ENCODE data around the gene P2RY12. TPM values are rescaled to one million over a fixed set of nuclear protein-coding genes. Genes with fewer than 3 reads are reported as not detected.
"Not testable (repeated sequence)": the region's sequence is repeated elsewhere in the genome, so short reads cannot be mapped to it uniquely, and the experiment has no call there.

Gene P2RY12
- total RNA-seq, 1 experiment from 2014 or later: not detected

DNA sequence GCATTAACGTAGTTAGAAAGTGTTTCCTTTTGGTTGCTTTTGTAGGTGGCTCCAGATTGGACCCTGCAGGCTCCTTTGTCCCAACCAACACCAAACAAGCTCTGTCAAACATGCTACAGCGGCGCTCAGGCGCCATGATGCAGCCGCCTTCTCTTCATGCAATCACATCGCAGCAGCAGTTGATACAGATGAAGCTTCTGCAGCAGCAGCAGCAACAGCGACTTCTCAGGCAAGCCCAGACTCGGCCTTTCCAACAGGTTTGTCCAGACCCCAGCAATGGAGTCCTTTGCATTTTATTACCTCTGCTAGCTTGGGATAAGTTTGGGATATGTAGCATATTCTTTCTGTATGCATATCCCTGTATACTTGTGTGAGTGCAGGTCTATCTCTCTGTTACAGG is 10.1 kb upstream of the P2RY12 start:
- DNase-seq (ENCODE audit: low spot score): no peak

GRCh38 chr3:151393941-151394340 is 9.4 kb upstream of the P2RY12 start:
- in situ Hi-C loops (cut with HindIII; ENCODE audit: low sequenced_read_pairs): no loop called here
- DNase-seq (ENCODE audit: low spot score): no peak

More for the DNA sequence above, 10.1 kb upstream of the P2RY12 start:
- in situ Hi-C loops (cut with HindIII; ENCODE audit: low sequenced_read_pairs): no loop called here

DNA sequence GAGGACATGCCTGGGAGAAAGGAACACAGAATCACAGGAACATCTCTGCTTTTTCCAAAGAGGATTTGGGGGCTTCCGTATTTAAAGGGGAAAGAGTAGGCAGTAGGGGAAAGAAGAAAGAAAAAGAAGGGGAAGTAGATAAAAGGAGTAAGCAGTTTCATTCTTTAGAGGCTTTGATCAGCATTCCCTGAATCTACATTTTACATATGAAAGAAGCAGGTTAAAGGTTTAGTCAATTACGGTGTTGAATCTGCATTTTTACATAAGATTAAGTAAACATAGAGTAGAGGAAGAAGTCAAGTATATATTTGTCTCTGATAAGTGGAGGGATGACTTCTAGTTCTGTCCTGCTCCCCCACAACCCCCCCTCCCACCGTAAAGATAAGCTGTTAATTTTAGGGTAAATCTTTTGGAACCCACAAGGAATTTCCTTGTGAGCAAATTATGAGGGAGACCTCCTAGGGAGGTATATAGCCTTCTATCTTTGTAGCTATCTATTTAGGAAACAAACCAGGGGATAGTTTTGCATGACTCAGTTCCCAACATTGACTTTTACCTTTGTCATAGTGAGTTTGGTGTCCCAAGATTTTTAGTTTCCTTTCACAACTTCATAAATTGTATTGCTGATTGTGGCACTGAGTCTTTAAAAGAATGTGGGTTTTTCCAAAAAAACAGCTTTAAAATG is 8.7 kb upstream of the P2RY12 start:
- in situ Hi-C loops (cut with HindIII; ENCODE audit: low sequenced_read_pairs): no loop called here
- no peak for DNase-seq (ENCODE audit: low spot score)

GRCh38 chr3:151392191-151392590 is 7.6 kb upstream of the P2RY12 start:
- DNase-seq (ENCODE audit: low spot score); in situ Hi-C loops (cut with HindIII; ENCODE audit: low sequenced_read_pairs): not testable (repeated sequence)

DNA sequence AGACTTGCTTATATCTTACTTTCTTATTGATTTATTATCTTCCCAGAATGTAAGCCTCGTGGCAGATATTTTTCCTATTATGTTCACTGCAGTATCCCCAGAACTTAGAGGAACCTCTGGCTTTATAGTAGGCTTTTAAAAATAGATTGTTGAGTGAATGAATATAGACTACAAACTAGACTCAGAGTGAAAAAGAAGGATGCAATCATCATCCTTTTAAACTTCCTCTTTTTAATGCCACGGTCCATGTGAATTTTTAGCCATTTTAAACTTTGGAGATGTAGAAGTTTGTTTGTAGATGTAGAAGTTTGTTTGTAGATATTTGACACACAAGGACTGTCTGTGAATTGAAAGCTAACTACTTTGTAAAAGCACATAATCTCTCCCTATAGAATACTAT is 7.2 kb upstream of the P2RY12 start:
- in situ Hi-C loops (cut with HindIII; ENCODE audit: low sequenced_read_pairs): no loop called here

GRCh38 chr3:151387842-151388241 is 3.3 kb upstream of the P2RY12 start:
- in situ Hi-C loops (cut with HindIII; ENCODE audit: low sequenced_read_pairs): no loop called here
- DNase-seq (ENCODE audit: low spot score): no peak

More for the DNA sequence above, 7.2 kb upstream of the P2RY12 start:
- DNase-seq (ENCODE audit: low spot score): no peak

DNA sequence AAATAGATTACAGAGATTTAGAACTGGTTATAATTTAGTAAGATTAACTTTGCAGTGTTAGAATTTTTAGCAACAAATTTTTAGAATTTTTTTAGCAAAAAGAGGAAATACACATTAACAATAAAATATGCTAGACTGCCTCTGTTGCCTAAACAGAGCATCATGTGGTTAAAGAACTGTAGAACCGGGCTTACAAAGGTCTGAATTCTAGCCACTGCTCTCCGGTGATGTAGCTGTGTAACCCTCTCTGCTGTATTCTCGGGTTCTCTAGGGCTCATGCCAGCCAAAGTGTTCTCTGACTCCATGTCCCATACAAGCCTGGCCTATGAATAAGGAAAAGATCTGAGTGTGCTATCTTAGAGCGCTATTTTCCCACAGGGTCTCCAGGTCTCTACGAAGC is 2.9 kb upstream of the P2RY12 start:
- DNase-seq (ENCODE audit: low spot score): no peak
- in situ Hi-C loops (cut with HindIII; ENCODE audit: low sequenced_read_pairs): no loop called here

- in situ Hi-C loops (cut with HindIII; ENCODE audit: low sequenced_read_pairs): no loop called here
- DNase-seq (ENCODE audit: low spot score): no peak
Measured at GRCh38 chr3:151386056-151386455, 1.5 kb upstream of the P2RY12 start.

DNA sequence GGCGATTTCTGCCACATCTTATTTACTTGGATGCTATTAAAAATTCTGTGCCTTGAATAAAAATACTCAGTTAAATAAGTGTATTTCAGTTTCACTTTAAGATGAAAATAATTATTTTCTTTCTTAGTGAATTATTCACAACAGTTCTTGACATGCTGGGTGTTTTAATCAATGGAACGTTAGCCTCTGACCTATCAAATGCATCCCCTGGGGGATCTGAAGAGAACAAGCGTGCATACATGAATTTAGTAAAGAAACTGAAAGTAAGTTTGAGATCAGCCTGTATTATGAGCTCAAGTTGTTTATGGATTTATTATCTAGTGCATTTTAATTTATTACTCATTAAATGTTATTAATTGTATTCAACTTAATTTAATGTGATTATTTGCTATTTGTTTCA is 597 bp downstream of the P2RY12 start:
- in situ Hi-C loops (cut with HindIII; ENCODE audit: low sequenced_read_pairs): no loop called here
- DNase-seq (ENCODE audit: low spot score): no peak

DNA sequence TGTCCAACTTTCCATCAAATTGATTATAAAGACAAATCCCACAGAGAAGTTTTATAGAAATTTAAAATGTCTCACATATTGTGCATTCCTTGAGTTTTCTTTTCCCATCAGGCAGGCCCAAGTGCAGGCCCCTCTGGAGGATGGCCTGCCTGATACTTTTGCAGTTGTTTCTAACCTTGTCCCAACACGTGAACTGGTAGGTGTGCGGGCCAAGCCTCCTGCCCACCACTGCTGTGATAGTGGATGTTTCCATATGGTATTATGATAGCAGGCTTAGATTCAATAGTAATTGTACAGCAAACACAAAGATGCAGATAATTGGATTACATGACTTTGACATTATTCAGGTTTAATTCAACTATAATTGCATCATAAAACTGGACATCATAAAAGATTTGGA is 1.4 kb downstream of the P2RY12 start:
- in situ Hi-C loops (cut with HindIII; ENCODE audit: low sequenced_read_pairs): no loop called here
- DNase-seq (ENCODE audit: low spot score): no peak

DNA sequence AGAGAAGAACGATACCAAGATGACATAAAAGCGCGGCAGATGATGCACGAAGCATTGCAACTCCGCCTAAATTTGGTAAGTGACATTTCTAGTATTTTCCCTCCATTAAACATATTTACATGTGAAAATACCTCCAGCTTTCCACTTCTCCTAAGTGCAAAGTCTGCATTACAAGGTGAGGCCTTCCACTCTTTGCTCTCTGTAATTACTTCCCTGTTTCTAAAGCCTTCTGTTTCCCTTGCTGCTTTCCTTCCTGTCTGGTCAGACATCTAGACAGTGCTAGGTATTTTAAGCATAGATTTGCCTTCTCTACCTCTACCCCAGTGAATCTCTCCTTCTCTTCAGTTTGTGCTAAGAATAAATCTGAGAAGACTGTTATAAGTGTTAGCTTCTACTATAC is 1.9 kb downstream of the P2RY12 start:
- no peak for DNase-seq (ENCODE audit: low spot score)
- in situ Hi-C loops (cut with HindIII; ENCODE audit: low sequenced_read_pairs): no loop called here

- DNase-seq (ENCODE audit: low spot score): no peak
- in situ Hi-C loops (cut with HindIII; ENCODE audit: low sequenced_read_pairs): no loop called here
Measured at GRCh38 chr3:151379083-151379734, 5.3 kb downstream of the P2RY12 start.

DNA sequence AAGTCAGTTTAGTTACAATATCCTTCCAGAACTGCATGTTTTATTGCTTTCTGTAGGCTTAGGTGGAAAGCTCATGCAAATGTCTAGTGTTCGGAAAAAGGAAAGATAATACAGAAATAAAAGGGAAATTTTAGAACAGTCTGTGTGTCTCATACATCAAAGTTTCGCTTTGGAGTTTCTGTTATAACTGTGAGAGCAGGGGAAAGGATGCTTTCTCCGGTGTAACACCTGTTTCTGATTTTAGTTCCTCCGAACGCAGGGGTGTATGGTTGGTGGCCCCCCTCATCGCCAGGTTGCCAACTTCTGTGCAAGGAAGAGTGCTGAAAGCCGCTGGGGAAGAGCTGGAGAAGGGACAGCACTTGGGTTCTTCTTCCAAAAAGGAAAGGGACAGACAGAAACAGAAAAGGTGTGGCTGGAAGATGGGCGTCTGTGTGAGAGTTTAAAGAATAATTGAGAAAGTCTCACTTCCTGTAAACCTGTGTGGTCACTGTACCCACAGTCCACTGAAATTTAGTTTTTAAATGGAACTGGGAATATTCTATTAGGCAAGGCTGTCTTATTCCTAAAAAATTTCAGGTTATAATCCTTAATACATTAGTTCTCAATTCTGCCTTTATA is 6.7 kb downstream of the P2RY12 start:
- in situ Hi-C loops (cut with HindIII; ENCODE audit: low sequenced_read_pairs): no loop called here
- DNase-seq (ENCODE audit: low spot score): no peak

- DNase-seq (ENCODE audit: low spot score): no peak
- in situ Hi-C loops (cut with HindIII; ENCODE audit: low sequenced_read_pairs): no loop called here
Measured at GRCh38 chr3:151372063-151372820, 12.3 kb downstream of the P2RY12 start.

DNA sequence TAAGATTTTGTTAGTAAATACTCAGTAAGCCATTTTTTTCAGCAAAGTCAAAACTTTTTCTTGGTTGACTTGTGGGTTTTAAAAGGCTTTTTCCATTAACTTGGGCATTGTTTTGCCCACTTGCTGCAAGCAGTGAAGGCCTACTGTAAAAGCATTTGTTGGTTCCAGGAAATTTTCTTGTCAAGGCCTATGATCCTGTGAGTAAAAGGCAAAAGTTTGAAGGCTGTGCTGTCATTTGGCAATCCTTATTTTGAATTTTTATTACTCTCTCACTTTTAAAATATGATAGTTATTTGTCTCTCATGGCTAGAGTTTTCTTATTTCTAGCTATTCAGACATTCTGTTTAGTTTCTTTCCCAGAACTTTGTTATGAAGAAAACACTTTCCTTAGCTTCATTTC is 13.0 kb downstream of the P2RY12 start:
- in situ Hi-C loops (cut with HindIII; ENCODE audit: low sequenced_read_pairs): no loop called here
- no peak for DNase-seq (ENCODE audit: low spot score)

DNA sequence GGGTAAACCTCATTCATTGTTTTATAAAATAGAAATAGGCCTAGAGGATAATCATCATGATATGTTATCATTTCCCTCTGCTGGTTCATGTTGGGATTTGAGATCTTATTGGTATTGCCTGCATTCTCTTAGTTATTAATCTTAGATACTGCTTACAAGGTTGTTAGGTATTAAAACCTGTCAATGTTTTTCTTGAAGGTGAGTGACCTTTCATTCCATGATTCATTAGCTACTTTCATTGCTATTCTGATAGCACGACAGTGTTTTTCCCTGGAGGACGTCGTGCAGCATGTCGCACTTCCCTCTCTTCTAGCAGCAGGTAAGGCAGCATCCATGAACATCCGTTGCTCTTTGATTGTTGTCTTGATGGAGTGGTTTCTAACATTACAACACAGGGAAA is 17.1 kb downstream of the P2RY12 start:
- in situ Hi-C loops (cut with HindIII; ENCODE audit: low sequenced_read_pairs): no loop called here
- no peak for DNase-seq (ENCODE audit: low spot score)

DNA sequence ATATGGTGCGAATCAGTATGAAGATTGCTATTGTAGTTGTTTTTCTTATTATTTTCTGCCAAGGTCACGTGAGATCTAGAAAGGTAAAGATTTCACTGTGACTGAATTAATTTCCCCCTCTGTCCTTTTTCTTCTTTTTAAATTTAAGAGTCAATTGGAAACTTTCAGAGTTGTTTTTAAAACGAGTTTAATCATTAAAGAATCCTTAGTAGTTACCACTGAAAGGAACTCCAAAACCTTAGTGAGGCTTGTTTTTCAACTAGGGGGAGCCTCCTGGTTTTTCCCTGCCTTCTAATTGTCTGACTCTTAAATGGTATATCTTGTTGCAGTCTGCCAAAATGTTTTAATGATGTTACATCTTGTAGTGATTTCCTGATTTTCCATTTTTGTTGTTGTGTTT is 17.6 kb downstream of the P2RY12 start:
- in situ Hi-C loops (cut with HindIII; ENCODE audit: low sequenced_read_pairs): no loop called here
- DNase-seq (ENCODE audit: low spot score): no peak

GRCh38 chr3:151362751-151363174 is 21.8 kb downstream of the P2RY12 start:
- in situ Hi-C loops (cut with HindIII; ENCODE audit: low sequenced_read_pairs): no loop called here
- DNase-seq (ENCODE audit: low spot score): no peak

DNA sequence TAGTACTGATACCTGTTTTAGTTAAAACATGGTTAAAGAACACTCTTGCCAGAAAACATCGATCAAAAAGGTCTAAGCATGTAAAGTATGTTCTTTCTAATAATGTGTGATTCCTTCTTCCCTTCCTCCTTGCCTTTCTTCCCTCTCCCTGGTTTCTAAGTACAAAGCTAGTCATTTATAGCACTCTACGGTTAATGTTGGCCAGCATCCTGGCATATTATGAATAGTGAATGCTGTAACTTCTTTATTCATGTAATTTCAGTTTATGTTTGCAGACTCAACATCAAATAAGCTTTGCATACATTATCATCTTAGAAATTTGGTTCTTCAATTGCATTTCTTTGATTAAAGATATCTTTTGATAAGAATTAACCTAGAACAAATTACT is 27.1 kb downstream of the P2RY12 start:
- no peak for DNase-seq (ENCODE audit: low spot score)
- in situ Hi-C loops (cut with HindIII; ENCODE audit: low sequenced_read_pairs): no loop called here

Data from G401 (cell line).